GM13977 (cell line): Measurements from ENCODE around the gene DACH1.

Experiments
- DNase-seq: peaks from one replicate; pipeline ENCODE4 v3.0.0; 2012; ENCODE audit warnings: low spot score
- in situ Hi-C: fragments of 300-500 bp; cut with MboI; formaldehyde crosslinking; loops from one replicate; pipeline ENCODE4 v1.12.0; 2022; ENCODE audit warnings: low sequenced_read_pairs, low pct_unique_long_range_greater_than_20kb, mixed read lengths, inconsistent platforms; ENCODE audit not compliant: unreplicated experiment
- TF ChIP-seq, protein P1 (sequence below): IDR thresholded peaks from 2 replicates; pipeline ENCODE4 v1.5.1; 2012; ENCODE audit warnings: mild to moderate bottlenecking, control low read depth; ENCODE audit not compliant: insufficient read depth; ENCODE audit errors: extremely low read depth, missing control alignments

Gene DACH1

DNA sequence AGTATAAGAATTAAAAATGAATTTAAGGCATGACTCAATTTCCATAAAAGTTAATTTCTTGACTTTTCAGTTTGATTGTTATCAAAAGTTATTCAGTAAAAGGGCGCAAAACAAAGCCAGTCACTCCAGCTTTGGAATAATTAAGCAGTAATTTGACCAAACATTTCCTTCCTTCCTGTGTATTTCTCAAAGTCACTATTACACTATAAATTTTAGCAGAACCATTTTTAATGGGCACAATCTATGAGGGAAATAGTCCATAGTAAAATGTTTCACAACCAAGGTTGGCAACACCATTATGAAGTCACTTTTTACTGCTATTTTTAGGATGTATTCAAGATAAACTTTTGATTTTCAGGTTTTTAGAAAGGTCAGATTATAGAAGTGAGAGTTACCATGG is 91.0 kb downstream of the DACH1 start:
- in situ Hi-C loops: no loop called here
- TF ChIP-seq, protein P1, sequence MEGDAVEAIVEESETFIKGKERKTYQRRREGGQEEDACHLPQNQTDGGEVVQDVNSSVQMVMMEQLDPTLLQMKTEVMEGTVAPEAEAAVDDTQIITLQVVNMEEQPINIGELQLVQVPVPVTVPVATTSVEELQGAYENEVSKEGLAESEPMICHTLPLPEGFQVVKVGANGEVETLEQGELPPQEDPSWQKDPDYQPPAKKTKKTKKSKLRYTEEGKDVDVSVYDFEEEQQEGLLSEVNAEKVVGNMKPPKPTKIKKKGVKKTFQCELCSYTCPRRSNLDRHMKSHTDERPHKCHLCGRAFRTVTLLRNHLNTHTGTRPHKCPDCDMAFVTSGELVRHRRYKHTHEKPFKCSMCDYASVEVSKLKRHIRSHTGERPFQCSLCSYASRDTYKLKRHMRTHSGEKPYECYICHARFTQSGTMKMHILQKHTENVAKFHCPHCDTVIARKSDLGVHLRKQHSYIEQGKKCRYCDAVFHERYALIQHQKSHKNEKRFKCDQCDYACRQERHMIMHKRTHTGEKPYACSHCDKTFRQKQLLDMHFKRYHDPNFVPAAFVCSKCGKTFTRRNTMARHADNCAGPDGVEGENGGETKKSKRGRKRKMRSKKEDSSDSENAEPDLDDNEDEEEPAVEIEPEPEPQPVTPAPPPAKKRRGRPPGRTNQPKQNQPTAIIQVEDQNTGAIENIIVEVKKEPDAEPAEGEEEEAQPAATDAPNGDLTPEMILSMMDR: no peak
- DNase-seq: no peak

DNA sequence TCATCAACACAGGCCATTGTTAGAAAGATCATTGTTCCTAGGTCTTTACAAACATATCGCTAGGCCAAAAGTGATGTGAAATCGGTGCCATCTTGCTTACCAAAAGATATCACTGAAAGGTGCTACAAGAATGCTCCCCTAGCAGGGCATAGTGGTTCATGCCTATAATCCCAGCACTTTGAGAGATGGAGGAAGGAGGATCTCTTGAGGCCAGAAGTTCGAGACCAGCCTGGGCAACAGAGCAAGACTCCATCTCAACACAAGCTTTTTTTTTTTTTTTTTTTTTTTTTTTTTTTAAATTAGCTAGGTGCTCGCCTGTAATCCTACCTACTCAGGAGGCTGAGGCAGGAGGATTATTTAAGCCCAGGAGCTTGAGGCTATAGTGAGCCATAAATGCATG is 92.1 kb downstream of the DACH1 start:
- TF ChIP-seq, protein P1: no peak
- in situ Hi-C loops: no loop called here
- no peak for DNase-seq

DNA sequence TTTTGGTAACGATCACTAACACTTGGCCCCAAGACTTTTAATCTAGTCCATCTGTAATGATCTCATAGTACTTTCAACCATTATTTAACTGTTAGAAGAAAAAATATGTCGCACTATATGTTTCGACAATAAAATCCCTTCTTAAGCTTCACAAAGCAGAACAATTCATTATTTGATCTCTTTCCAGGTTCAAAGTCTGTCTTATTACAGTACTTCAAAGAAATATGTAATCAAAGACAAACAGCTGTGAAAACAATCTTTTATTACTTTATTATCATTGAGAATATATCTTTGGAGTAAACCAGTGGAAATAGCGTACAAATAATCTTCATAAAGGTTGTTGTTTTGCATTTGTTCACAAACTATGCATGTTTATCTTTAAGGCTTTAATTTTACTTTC is 93.5 kb downstream of the DACH1 start:
- no peak for DNase-seq
- in situ Hi-C loops: no loop called here
- TF ChIP-seq, protein P1: no peak

DNA sequence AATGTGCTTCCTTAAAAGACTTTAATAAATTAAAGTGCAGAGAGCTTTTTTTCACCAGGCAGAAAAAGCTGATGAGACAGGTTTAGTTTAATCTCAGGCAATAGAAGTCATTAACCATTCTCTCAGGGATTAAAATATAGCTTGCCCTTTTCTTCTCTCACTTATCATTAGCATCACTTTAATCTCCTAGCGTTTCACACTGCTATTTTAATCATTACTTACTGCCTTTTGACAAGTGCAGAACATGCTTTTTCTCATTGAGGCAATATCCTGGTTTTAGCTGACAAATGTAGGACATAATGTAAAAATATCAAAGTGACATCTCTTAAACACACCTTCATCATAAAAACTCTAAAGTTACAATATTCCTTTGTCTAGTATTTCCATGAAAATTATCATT is 94.6 kb downstream of the DACH1 start:
- TF ChIP-seq, protein P1: no peak
- no peak for DNase-seq
- in situ Hi-C loops: no loop called here

DNA sequence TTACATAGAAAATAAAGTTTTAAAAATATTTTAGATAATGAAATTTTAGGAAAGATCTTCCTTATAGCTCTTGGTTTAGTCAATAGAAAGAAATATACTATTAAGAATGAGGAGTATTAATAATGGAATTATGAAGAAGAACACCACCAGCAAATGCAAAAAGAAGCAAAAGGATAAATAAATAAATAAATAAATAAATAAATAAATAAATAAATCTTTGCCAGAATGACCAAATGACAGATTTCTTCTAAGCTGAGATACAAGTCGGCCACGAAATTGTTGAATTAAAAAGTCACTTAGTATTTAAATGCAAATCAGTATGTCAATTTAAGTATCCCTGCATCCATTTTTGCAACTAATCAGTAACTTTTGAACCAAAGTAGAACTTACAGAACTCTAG is 95.9 kb downstream of the DACH1 start:
- in situ Hi-C loops: no loop called here

DNA sequence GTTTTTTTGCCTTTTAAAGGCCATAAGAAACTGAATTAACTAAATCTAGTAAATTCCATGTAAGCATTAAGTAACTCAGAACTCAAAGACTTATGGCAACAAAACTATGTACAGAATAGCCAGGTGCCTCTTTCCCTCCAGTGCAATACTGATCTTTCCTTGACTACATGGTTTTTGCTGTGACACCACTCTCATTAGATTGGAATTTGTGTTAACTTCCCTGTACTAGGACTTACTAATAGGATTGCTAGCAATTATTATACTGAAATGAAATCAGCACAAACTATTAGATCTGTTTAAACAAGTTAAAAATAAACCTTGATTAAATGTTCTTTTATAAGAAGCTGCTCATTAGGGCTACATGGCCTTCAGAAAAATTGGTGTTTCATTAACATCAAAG is 96.3 kb downstream of the DACH1 start:
- in situ Hi-C loops: no loop called here
- TF ChIP-seq, protein P1: no peak
- no peak for DNase-seq

More for the DNA sequence above, 95.9 kb downstream of the DACH1 start:
- TF ChIP-seq, protein P1: no peak
- no peak for DNase-seq

DNA sequence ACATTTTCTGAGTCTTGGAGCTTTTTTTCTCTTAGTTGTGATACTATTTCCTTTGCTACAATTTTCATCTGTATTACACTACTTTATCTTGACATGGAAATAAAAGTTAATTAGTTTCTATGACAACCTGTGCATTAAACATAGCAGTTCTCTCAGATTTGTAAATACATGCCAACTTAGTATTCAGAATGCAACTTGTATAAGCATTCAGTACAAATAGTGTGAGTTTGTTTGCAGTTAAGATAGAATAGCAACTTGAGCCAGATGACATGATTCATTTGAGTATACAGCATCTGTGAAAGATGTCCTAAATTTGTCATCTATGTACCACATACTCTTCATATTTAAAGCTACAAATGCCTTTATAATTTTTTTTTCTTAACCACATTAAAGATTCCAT is 98.1 kb downstream of the DACH1 start:
- TF ChIP-seq, protein P1: no peak
- no peak for DNase-seq
- in situ Hi-C loops: no loop called here
